ENCODE data around the gene SDC1. TPM values are rescaled to one million over a fixed set of nuclear protein-coding genes. Genes with fewer than 3 reads are reported as not detected.

Gene SDC1
- total RNA-seq, 2 donors from 2014 or later: 0.24 TPM; not detected in 1

- H3K4me1 ChIP-seq: no peaks in the 10 kb centered on the region
- H3K9me3 ChIP-seq: no peaks in the 10 kb centered on the region
- no peak for DNase-seq (ENCODE audit: low spot score)
- no peaks in the 10 kb centered on the region for H3K36me3 ChIP-seq
- H3K27me3 ChIP-seq: no peaks in the 10 kb centered on the region
- no peak overlapping the region for H3K27ac ChIP-seq
- TF ChIP-seq CTCF (IDR thresholded peaks at IDR 0.05): no peak
- H3K4me3 ChIP-seq: no peak overlapping the region
Measured at GRCh38 chr2:20179466-20179754, 45.5 kb downstream of the SDC1 start.

- no peak for TF ChIP-seq CTCF (IDR thresholded peaks at IDR 0.05)
- no peak for DNase-seq (ENCODE audit: low spot score)
- Histone ChIP-seq H3K27me3 (no peaks in the 10 kb centered on the region), H3K36me3 (no peaks in the 10 kb centered on the region), H3K9me3 (no peaks in the 10 kb centered on the region), H3K4me1 (no peaks in the 10 kb centered on the region), H3K27ac (no peak overlapping the region), H3K4me3 (no peak overlapping the region)
Measured at GRCh38 chr2:20178666-20179465, 46.1 kb downstream of the SDC1 start.

GRCh38 chr2:20178249-20178607 is 46.7 kb downstream of the SDC1 start:
- no peak for TF ChIP-seq CTCF (IDR thresholded peaks at IDR 0.05)
- H3K4me3 ChIP-seq: no peak overlapping the region
- no peaks in the 10 kb centered on the region for H3K27me3 ChIP-seq
- no peaks in the 10 kb centered on the region for H3K36me3 ChIP-seq
- DNase-seq (ENCODE audit: low spot score): no peak
- H3K27ac ChIP-seq: no peak overlapping the region
- no peaks in the 10 kb centered on the region for H3K9me3 ChIP-seq
- H3K4me1 ChIP-seq: no peaks in the 10 kb centered on the region

- no peaks in the 10 kb centered on the region for H3K27me3 ChIP-seq
- no peaks in the 10 kb centered on the region for H3K36me3 ChIP-seq
- DNase-seq (ENCODE audit: low spot score): no peak
- no peak overlapping the region for H3K27ac ChIP-seq
- TF ChIP-seq CTCF (IDR thresholded peaks at IDR 0.05): no peak
- H3K9me3 ChIP-seq: no peaks in the 10 kb centered on the region
- no peak overlapping the region for H3K4me3 ChIP-seq
- H3K4me1 ChIP-seq: no peaks in the 10 kb centered on the region
Measured at GRCh38 chr2:20177556-20178248, 47.2 kb downstream of the SDC1 start.

GRCh38 chr2:20176760-20177159 is 48.2 kb downstream of the SDC1 start:
- Histone ChIP-seq H3K27ac (no peak overlapping the region), H3K4me3 (no peak overlapping the region), H3K9me3 (no peaks in the 10 kb centered on the region), H3K27me3 (no peaks in the 10 kb centered on the region), H3K4me1 (no peaks in the 10 kb centered on the region), H3K36me3 (no peaks in the 10 kb centered on the region)
- no peak for DNase-seq (ENCODE audit: low spot score)
- TF ChIP-seq CTCF (IDR thresholded peaks at IDR 0.05): no peak

Data from right atrium auricular region (tissue), 2 donors.